A549 (cell line): ENCODE measurements around the gene SLC32A1.

ENCODE experiments used
- CEBPB ChIP-seq, 2 experiments: fragments of >200 bp in 1 of 2; sonication (Bioruptor Twin) in 1 of 2; formaldehyde crosslinking in 1 of 2; IDR thresholded peaks; 2 replicates each; pipeline ENCODE4 v1.6.1; 2012 to 2016
- CTCF ChIP-seq: fragments of >200 bp; sonication (Bioruptor Twin); formaldehyde crosslinking; IDR thresholded peaks from 3 replicates; pipeline ENCODE4 v1.5.1; 2016
- EP300 ChIP-seq, 2 experiments: fragments of >200 bp; sonication (Bioruptor Twin); formaldehyde crosslinking; IDR thresholded peaks; 2 replicates in 1 of 2; 3 replicates in 1 of 2; pipeline ENCODE4 v1.6.1; 2016 to 2017
- ESRRA ChIP-seq: fragments of 150-350 bp; IDR thresholded peaks from 2 replicates; pipeline ENCODE4 v1.6.1; 2014; ENCODE audit warnings: mild to moderate bottlenecking, low read length, borderline replicate concordance
- NR3C1 ChIP-seq: fragments of >200 bp; sonication (Bioruptor Twin); formaldehyde crosslinking; IDR thresholded peaks from 3 replicates; pipeline ENCODE4 v1.6.1; 2017
- PBX3 ChIP-seq: IDR thresholded peaks from 2 replicates; pipeline ENCODE4 v1.6.1; 2012
- POLR2A ChIP-seq: IDR thresholded peaks from 2 replicates; pipeline ENCODE4 v1.6.1; 2012; ENCODE audit warnings: mild to moderate bottlenecking, low read length
- RAD21 ChIP-seq, 2 experiments: fragments of >200 bp in 1 of 2; sonication (Bioruptor Twin) in 1 of 2; formaldehyde crosslinking in 1 of 2; IDR thresholded peaks in 1 of 2; conservative IDR thresholded peaks in 1 of 2; 2 replicates in 1 of 2; 3 replicates in 1 of 2; pipeline ENCODE4 v1.6.1; 2012 to 2018; ENCODE audit warnings: inconsistent platforms in 1 of 2
- RFX5 ChIP-seq: fragments of 450-650 bp; IDR thresholded peaks from 2 replicates; pipeline ENCODE4 v1.7.1; 2014; ENCODE audit warnings: antibody characterized with exemption, mild to moderate bottlenecking, moderate library complexity
- SREBF2 ChIP-seq: fragments of 450-650 bp; IDR thresholded peaks from 2 replicates; pipeline ENCODE4 v1.6.1; 2014; ENCODE audit warnings: mild to moderate bottlenecking, moderate library complexity
- USF2 ChIP-seq: fragments of 450-650 bp; IDR thresholded peaks from 2 replicates; pipeline ENCODE4 v1.6.1; 2014; ENCODE audit warnings: antibody characterized with exemption
- ZFP36 ChIP-seq: fragments of 450-650 bp; IDR thresholded peaks from 2 replicates; pipeline ENCODE4 v1.6.1; 2014; ENCODE audit warnings: borderline replicate concordance; ENCODE audit not compliant: partially characterized antibody

- TF ChIP-seq EP300 (IDR thresholded peaks at IDR 0.05) (no peak), USF2 (no peak), POLR2A (no peak), RFX5 (no peak), ESRRA (no peak), CEBPB (IDR thresholded peaks at IDR 0.05) (no peak), SREBF2 (no peak), PBX3 (no peak), CTCF (no peak), NR3C1 (no peak), ZFP36 (no peak), RAD21 (conservative IDR thresholded peaks at IDR 0.05 in 1 of 2, IDR thresholded peaks at IDR 0.05 in 1 of 2) (no peak)
Observed at GRCh38 chr20:38723017-38723847, 1.1 kb upstream of the SLC32A1 start.
